Right lung (tissue), 5 donors: ENCODE data around the gene DNAJC16. TPM values are rescaled to one million over a fixed set of nuclear protein-coding genes. Genes with fewer than 3 reads are reported as not detected.

Experiments
- DNase-seq, 2 donors: peaks; one replicate each; pipeline ENCODE4 v3.0.0-alpha.2; 2013
- polyA plus RNA-seq, 5 donors: library from polyadenylated mRNA; unstranded; fragments of 120-200 nt; gene quantifications; one replicate each; pipeline versions ENCODE4 v1.2.1 to v1.2.3, GENCODE V29; 2013; ENCODE audit warnings: inconsistent platforms in 1 of 5, low replicate concordance in 1 of 5; ENCODE audit not compliant: insufficient read length in 5 of 5, insufficient read depth in 1 of 5

Gene DNAJC16
- polyA plus RNA-seq, 5 donors: 14.8 to 19.7 (median 17.0) TPM

DNA sequence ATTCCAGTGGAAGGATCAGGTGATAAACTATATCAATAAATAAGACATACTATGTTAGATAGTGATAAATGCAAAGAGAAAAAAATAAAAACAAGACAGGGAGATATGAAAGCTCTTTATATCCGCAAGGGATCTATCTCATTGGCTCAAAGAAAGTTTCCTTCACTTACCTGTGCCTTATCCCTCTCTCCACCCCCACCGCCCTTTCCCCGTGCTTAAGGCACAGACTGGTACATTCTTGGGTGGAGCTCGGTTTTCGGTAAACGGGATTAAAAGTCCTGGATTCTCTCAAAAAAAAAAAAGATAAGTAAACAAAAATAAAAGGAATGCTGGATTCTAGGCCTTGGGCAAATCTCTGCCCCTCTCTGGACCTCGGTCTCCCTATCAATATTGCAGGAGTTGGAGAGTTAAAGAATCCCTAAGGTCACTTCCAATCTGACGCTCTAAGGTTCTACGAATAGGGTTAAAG, 593 bp upstream of the DNAJC16 start:
- no peak for DNase-seq

- DNase-seq: no peak
Observed at GRCh38 chr1:15531003-15531402, 4.4 kb downstream of the DNAJC16 start.

DNA sequence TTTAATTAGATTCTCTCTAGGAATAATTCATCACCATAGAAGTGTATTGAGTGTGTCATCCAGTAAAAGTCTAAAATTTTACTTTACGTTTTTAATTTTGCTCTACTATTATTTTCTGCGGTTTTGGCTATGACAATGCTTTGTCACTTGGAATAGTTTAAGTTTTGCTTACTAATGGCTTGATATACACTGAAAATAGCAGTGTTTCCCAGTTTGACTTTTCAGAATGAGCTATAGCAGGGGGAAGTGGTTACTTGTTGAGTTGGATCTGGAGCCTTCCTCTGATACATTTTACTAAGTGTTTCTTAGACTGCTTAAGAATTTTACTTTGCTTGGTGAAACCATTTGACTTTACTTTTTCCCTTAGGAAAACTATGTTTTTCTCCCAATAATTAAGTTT, 5.0 kb downstream of the DNAJC16 start:
- DNase-seq: no peak

DNA sequence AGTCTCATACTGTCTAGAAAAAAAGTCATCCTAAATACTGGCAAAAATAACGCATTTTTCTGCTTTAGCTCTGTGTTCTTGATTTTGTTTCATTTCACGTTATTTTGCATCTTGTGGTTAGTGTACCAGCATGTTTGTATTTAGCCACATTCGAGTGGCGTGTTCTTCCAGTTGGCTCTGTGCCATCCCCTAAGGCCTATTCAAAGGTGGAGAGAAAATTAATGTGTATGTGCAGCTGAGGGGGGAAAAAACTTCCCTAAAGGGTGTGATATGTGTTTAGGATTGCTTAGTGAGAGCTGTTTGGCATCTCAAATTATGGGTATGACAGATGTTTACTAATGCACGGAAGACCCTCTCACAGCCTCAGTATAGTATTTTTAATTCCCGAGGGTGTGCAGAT, 12.1 kb downstream of the DNAJC16 start:
- no peak for DNase-seq

GRCh38 chr1:15540186-15540585, 13.5 kb downstream of the DNAJC16 start:
- no peak for DNase-seq

GRCh38 chr1:15541231-15541792, 14.7 kb downstream of the DNAJC16 start:
- no peak for DNase-seq

DNA sequence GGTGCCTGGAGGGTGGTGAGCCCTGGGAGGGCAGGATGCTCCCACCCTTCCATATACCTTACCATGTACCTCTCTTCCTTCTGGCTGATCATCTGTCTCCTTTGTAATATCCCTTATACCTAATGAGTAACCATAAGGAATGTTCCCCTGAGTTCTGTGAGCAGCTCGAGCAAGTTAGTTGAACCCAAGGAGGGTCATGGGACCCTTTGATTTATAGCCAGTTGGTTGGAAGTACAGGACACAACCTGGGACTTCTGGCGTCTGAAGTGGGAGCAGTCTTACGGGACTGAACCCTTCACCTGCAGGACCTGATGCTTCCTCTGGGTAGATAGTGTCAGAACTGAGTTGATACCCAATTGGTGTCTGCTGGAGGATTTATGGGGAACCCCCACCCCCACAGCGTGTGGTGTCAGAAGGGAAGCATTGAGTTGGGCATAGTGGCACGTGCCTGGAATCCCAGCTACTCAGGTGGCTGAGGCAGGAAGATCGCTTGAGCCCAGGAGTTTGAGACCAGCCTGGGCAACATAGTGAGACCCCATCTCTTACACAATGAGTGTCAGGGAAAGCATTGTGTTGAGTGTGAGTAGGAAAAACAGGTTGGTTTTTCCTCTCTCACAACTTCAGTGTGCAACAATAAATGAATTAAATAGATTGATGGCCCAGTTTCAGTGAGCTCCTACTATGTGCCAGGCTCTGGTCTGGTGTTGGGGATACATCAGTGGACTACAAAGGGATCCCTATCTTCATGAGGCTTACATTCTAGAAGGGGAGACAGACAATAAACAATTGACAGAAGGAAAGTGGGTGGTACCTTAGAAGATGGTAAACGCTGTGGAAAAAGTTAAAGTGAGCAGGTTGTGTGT, 16.0 kb downstream of the DNAJC16 start:
- DNase-seq: no peak

DNA sequence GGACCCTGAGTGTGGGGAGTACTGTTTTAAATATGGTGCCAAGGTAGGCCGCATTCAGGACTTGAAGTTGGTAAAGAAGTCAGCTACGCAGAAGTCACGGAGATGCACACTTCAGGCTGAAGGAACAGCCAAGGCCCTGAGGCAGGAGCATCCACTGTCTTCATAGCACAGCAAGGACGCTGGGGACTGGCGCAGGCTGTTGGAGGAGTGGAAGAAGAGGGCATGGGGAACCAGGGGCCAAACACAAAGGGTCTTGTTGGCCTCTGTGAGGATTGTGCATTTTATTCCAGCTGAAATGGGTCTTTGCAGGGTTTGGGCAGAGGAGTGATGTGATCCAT, 16.6 kb downstream of the DNAJC16 start:
- DNase-seq: no peak

GRCh38 chr1:15543589-15544568, 17.2 kb downstream of the DNAJC16 start:
- DNase-seq: no peak

- DNase-seq: no peak
Observed at GRCh38 chr1:15546641-15547040, 20.0 kb downstream of the DNAJC16 start.

DNA sequence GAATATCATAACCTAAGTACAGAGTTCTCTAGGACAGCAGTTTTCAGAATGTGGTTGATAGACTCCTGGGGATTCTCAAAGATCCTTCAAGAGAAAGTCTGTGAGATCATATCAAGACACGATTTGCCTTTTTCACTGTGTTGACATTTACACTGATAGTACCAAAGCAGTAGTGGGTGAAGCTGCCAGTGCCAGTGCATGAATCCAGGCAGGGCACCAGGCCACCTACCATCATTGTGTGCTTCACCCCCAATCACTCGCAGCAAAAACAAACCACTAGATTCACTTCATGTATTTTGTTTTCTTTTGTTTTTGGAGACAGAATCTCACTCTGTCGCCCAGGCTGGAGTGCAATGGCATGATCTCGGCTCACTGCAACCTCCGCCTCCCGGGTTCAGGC, 23.9 kb downstream of the DNAJC16 start:
- DNase-seq: no peak

- DNase-seq: no peak
Observed at GRCh38 chr1:15557008-15557407, 30.4 kb downstream of the DNAJC16 start.

GRCh38 chr1:15557594-15557993, 30.9 kb downstream of the DNAJC16 start:
- DNase-seq: no peak

DNA sequence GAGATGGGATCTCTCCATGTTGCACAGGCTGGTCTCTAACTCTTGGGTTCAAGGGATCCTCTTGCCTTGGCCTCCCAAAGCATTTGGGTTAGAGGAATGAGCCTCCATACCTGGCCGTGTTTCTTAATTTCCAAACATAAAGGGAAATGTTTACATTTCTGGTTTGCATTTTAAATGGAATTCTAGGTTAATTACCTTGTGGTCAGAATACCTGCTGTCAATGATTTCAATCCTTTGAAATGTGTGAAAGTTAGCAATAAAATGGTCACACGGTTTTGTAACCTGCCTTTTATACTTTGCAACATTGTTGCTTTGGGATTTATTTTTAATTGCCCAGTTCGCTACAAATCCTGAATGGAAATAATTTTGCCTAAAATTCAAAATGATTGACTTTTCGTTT, 31.9 kb downstream of the DNAJC16 start:
- DNase-seq: no peak

- no peak for DNase-seq
Observed at GRCh38 chr1:15559189-15559810, 32.7 kb downstream of the DNAJC16 start.

DNA sequence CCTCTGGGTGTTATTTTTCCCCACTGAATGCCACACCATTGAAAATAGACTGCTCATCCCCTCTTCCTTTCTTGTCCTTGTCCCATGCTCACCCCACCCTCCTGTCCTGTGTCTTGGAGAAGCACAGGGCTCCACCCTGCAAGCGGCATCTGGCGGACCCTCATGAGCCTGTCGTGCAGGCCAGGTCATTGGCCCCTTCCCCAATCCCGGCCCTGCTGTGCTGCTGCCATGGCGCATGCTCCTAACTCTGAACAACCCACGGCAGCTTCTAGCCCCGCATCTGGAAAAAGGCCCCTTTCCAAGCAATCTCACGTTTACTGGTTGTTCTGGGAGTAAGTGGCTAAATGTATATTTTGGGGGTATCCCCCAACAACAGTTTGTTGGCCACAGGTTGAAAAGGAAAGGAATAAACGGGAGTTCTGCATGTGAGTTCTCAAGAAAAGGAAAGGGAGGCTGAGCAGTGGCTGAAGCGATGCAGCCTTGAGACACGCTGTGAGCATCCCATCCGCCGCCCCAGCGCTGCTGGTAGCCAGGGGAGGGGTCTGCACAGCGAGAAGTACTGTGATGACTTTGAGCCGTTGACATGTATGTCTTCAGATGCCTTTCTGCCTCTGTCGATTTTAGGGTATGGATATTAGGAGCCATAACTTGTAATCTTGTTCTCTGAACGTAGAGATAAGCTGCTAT, 41.9 kb downstream of the DNAJC16 start:
- no peak for DNase-seq

- DNase-seq: no peak
Observed at GRCh38 chr1:15570861-15571260, 44.2 kb downstream of the DNAJC16 start.

DNA sequence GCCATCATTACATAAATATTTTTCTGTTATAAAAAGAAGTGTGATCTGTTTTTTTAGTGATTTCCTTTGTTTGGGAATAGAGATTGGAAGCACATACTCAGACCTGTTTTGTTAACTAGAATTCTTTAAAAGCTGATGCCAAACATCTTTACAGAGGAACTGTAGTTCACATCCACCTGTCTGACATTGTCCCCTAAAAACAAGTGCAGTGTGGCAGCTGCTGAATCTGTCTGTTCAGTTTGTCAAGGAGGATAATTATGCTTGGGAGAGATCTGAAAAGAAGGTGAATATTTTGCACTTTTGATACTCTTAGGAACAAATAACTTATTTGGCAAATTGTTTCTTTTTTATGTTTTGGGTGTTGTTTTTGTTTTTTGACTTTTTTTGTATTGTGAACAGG, 44.6 kb downstream of the DNAJC16 start:
- no peak for DNase-seq

DNA sequence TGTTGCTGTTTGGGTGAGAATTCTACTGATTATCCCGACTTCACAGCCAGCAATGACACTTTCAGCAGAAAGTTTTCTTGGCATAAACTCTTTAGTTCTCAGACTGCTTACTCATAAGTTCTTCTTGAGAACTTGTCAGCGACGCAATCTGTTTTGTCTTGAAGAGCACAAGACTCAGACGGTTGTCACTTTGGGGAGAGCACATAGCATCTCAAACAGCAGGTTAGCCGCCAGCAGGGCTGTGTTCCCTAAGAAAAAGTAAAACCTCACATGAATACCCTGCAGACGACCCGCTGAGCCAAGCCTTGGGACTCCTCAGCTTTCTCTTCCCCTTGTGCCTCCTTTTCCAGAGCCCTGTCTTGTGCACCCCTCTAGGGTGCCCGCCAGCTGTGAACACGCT, 46.8 kb downstream of the DNAJC16 start:
- DNase-seq: no peak

DNA sequence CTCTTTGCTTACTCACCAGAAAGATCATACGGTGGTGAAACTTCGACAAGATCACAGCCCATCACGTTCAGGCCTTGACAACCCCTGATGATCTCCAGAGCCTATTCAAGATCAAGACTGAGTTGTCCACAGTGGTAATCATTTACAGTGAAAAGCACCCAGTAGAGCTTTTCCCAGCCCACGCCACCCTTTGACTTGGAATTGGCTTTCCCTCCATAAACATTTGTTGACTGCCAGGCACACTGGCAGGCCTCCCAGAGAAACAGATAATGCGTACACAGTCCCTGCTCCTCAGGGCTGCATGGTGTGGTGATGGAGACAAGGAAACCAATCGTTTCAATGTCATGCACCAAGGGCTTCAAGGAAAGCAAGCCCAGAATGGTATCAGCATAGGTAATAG, 48.1 kb downstream of the DNAJC16 start:
- DNase-seq: peak in 1 of 2 donors; percentile 9

- DNase-seq: no peak
Observed at GRCh38 chr1:15575549-15576150, 49.0 kb downstream of the DNAJC16 start.
